Measurements from ENCODE around the gene BRPF1.
A peak's percentile ranks its signal among the peaks of the same experiment; 100 is the strongest.

BRPF1 gene

GRCh38 chr3:9739181-9739580, 7.6 kb downstream of the BRPF1 start:
- Histone ChIP-seq H3K9me3 (ENCODE audit: low read length) (no peaks in the 10 kb centered on the region), H3K9ac (ENCODE audit: low read length) (no peak overlapping the region), H3K27me3 (ENCODE audit: control insufficient read depth in 1 of 2, insufficient read depth in 2 of 2, low read length in 2 of 2) (no peaks in the 10 kb centered on the region), H3K27ac (ENCODE audit: low read depth, low read length) (no peak overlapping the region), H3K36me3 (ENCODE audit: insufficient read depth, low read length) (peaks cover 80% of the 10 kb centered on the region), H3K4me3 (ENCODE audit: low read depth in 1 of 2, low read length in 2 of 2) (no peak overlapping the region), H3K4me1 (ENCODE audit: insufficient read depth, low read length) (no peaks in the 10 kb centered on the region)

DNA sequence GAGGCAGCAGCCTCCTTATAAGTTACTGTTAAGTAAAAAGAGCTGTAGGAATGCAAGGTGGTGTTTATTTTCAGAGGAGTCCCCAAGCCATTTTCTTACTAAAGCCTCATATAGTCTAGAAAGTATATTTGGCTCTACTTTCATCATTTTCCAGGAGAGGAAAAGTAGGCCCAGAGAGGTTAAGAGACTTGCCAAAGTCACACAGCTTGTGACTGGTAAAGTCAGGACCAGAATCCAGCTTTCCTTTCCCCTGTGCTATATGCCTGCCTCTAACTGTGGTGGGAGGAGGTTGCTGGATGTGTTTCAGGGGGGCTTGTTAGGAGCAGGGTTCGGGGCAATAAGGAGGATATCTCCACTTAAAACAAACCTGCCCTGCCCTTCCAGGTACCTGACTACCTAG, 11.0 kb downstream of the BRPF1 start:
- no peaks in the 10 kb centered on the region for H3K27me3 ChIP-seq (ENCODE audit: control insufficient read depth in 1 of 2, insufficient read depth in 2 of 2, low read length in 2 of 2)
- H3K4me1 ChIP-seq (ENCODE audit: insufficient read depth, low read length) = no peaks in the 10 kb centered on the region
- H3K36me3 ChIP-seq (ENCODE audit: insufficient read depth, low read length) = peaks cover 100% of the 10 kb centered on the region
- no peaks in the 10 kb centered on the region for H3K9me3 ChIP-seq (ENCODE audit: low read length)
- H3K4me3 ChIP-seq (ENCODE audit: low read depth in 1 of 2, low read length in 2 of 2) = no peak overlapping the region
- H3K27ac ChIP-seq (ENCODE audit: low read depth, low read length) = no peak overlapping the region
- H3K9ac ChIP-seq (ENCODE audit: low read length) = no peak overlapping the region

DNA sequence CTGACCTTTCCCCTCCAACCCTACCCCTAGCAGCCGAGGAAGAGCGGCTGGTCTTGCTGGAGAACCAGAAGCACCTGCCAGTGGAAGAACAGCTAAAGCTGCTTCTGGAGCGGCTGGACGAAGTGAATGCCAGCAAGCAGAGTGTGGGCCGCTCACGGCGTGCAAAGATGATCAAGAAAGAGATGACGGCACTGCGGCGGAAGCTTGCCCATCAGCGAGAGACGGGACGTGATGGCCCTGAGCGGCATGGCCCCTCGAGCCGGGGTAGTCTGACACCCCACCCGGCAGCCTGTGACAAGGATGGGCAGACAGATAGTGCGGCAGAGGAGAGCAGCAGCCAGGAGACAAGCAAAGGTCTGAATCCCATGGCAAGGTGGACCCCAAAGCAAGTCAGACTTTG, 12.0 kb downstream of the BRPF1 start:
- Histone ChIP-seq H3K27ac (ENCODE audit: low read depth, low read length) (no peak overlapping the region), H3K9ac (ENCODE audit: low read length) (no peak overlapping the region), H3K27me3 (ENCODE audit: control insufficient read depth in 1 of 2, insufficient read depth in 2 of 2, low read length in 2 of 2) (no peaks in the 10 kb centered on the region), H3K4me3 (ENCODE audit: low read depth in 1 of 2, low read length in 2 of 2) (no peak overlapping the region), H3K9me3 (ENCODE audit: low read length) (no peaks in the 10 kb centered on the region), H3K4me1 (ENCODE audit: insufficient read depth, low read length) (peaks cover 2% of the 10 kb centered on the region), H3K36me3 (ENCODE audit: insufficient read depth, low read length) (peaks cover 95% of the 10 kb centered on the region)

- H3K36me3 ChIP-seq (ENCODE audit: insufficient read depth, low read length) = peaks cover 89% of the 10 kb centered on the region
Observed at GRCh38 chr3:9744162-9744561, 12.6 kb downstream of the BRPF1 start.

DNA sequence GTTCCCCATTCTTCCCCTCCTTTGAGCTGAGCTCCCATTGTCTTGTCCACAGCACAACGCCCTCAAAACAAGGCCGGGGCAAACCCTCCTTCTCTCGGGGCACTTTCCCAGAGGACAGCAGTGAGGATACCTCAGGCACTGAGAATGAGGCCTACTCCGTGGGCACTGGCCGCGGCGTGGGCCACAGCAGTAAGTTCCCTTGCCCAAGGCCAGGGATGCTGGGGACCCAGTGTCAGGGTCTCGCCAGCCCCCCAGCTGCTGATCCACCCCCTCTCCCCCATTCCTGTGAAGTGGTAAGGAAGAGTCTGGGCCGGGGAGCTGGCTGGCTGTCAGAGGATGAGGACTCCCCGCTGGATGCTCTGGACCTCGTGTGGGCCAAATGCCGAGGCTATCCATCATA, 14.0 kb downstream of the BRPF1 start:
- Histone ChIP-seq H3K9me3 (ENCODE audit: low read length) (no peaks in the 10 kb centered on the region), H3K4me1 (ENCODE audit: insufficient read depth, low read length) (peaks cover 14% of the 10 kb centered on the region), H3K9ac (ENCODE audit: low read length) (no peak overlapping the region), H3K4me3 (ENCODE audit: low read depth in 1 of 2, low read length in 2 of 2) (no peak overlapping the region), H3K27ac (ENCODE audit: low read depth, low read length) (no peak overlapping the region), H3K27me3 (ENCODE audit: control insufficient read depth in 1 of 2, insufficient read depth in 2 of 2, low read length in 2 of 2) (no peaks in the 10 kb centered on the region), H3K36me3 (ENCODE audit: insufficient read depth, low read length) (peaks cover 76% of the 10 kb centered on the region)

More at GRCh38 chr3:9744162-9744561, 12.6 kb downstream of the BRPF1 start:
- Histone ChIP-seq H3K4me3 (ENCODE audit: low read depth in 1 of 2, low read length in 2 of 2) (no peak overlapping the region), H3K27me3 (ENCODE audit: control insufficient read depth in 1 of 2, insufficient read depth in 2 of 2, low read length in 2 of 2) (no peaks in the 10 kb centered on the region), H3K9me3 (ENCODE audit: low read length) (no peaks in the 10 kb centered on the region), H3K9ac (ENCODE audit: low read length) (no peak overlapping the region), H3K27ac (ENCODE audit: low read depth, low read length) (no peak overlapping the region), H3K4me1 (ENCODE audit: insufficient read depth, low read length) (peaks cover 8% of the 10 kb centered on the region)

- Histone ChIP-seq H3K9me3 (ENCODE audit: low read length) (no peaks in the 10 kb centered on the region), H3K27me3 (ENCODE audit: control insufficient read depth in 1 of 2, insufficient read depth in 2 of 2, low read length in 2 of 2) (no peaks in the 10 kb centered on the region), H3K27ac (ENCODE audit: low read depth, low read length) (no peak overlapping the region), H3K4me3 (ENCODE audit: low read depth in 1 of 2, low read length in 2 of 2) (no peak overlapping the region), H3K9ac (ENCODE audit: low read length) (no peak overlapping the region), H3K4me1 (ENCODE audit: insufficient read depth, low read length) (peaks cover 22% of the 10 kb centered on the region), H3K36me3 (ENCODE audit: insufficient read depth, low read length) (peaks cover 72% of the 10 kb centered on the region)
Observed at GRCh38 chr3:9746330-9746729, 14.8 kb downstream of the BRPF1 start.

- no peaks in the 10 kb centered on the region for H3K27me3 ChIP-seq (ENCODE audit: control insufficient read depth in 1 of 2, insufficient read depth in 2 of 2, low read length in 2 of 2)
- H3K27ac ChIP-seq (ENCODE audit: low read depth, low read length) = no peak overlapping the region
- H3K4me1 ChIP-seq (ENCODE audit: insufficient read depth, low read length) = peaks cover 30% of the 10 kb centered on the region
- H3K9ac ChIP-seq (ENCODE audit: low read length) = no peak overlapping the region
- peaks cover 72% of the 10 kb centered on the region for H3K36me3 ChIP-seq (ENCODE audit: insufficient read depth, low read length)
- no peaks in the 10 kb centered on the region for H3K9me3 ChIP-seq (ENCODE audit: low read length)
- no peak overlapping the region for H3K4me3 ChIP-seq (ENCODE audit: low read depth in 1 of 2, low read length in 2 of 2)
Observed at GRCh38 chr3:9747267-9747666, 15.7 kb downstream of the BRPF1 start.

DNA sequence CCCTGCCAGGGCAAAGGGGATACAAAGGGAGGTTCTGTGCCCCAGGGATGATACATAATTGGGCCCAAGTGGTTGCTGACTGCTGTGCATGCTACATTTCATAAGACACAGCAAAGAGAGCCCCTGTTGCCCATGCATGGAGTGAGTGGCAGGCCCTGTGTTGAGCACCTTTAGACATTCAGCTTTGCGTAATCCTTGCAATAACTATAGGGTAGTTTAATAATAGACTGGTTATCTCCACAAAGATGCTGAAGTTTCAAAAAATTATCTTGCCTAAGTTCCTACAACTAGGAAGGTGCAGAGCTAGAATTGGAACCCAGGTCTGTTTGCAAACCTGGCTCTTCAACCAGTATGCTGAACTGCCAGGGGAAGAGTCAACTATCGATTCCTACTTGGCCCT, 16.5 kb downstream of the BRPF1 start:
- H3K27ac ChIP-seq (ENCODE audit: low read depth, low read length) = no peak overlapping the region
- H3K4me3 ChIP-seq (ENCODE audit: low read depth in 1 of 2, low read length in 2 of 2) = no peak overlapping the region
- H3K27me3 ChIP-seq (ENCODE audit: control insufficient read depth in 1 of 2, insufficient read depth in 2 of 2, low read length in 2 of 2) = no peaks in the 10 kb centered on the region
- peaks cover 30% of the 10 kb centered on the region for H3K4me1 ChIP-seq (ENCODE audit: insufficient read depth, low read length)
- no peaks in the 10 kb centered on the region for H3K9me3 ChIP-seq (ENCODE audit: low read length)
- H3K9ac ChIP-seq (ENCODE audit: low read length) = no peak overlapping the region
- H3K36me3 ChIP-seq (ENCODE audit: insufficient read depth, low read length) = peaks cover 72% of the 10 kb centered on the region

GRCh38 chr3:9749296-9749644, 17.7 kb downstream of the BRPF1 start:
- peaks cover 30% of the 10 kb centered on the region for H3K4me1 ChIP-seq (ENCODE audit: insufficient read depth, low read length)
- no peaks in the 10 kb centered on the region for H3K27me3 ChIP-seq (ENCODE audit: control insufficient read depth in 1 of 2, insufficient read depth in 2 of 2, low read length in 2 of 2)
- peak overlapping the region; percentile 95 for H3K27ac ChIP-seq (ENCODE audit: low read depth, low read length)
- H3K36me3 ChIP-seq (ENCODE audit: insufficient read depth, low read length) = peaks cover 67% of the 10 kb centered on the region
- H3K9me3 ChIP-seq (ENCODE audit: low read length) = no peaks in the 10 kb centered on the region
- peak overlapping the region; percentile 61 to 89 for H3K4me3 ChIP-seq (ENCODE audit: low read depth in 1 of 2, low read length in 2 of 2)
- H3K9ac ChIP-seq (ENCODE audit: low read length) = peak overlapping the region; percentile 85

GRCh38 chr3:9749645-9750555, 18.4 kb downstream of the BRPF1 start, which contains the start of gene OGG1:
TSS of gene OGG1 (plus strand) at chr3:9749952. CDS start at chr3:9750287, 335 bp downstream.
- Histone ChIP-seq H3K27ac (ENCODE audit: low read depth, low read length) (peak within 1 kb of the TSS; percentile 95), H3K9ac (ENCODE audit: low read length) (peak within 1 kb of the TSS; percentile 85), H3K36me3 (ENCODE audit: insufficient read depth, low read length) (peaks cover 67% of the 10 kb centered on the region), H3K9me3 (ENCODE audit: low read length) (no peaks in the 10 kb centered on the region), H3K27me3 (ENCODE audit: control insufficient read depth in 1 of 2, insufficient read depth in 2 of 2, low read length in 2 of 2) (no peaks in the 10 kb centered on the region), H3K4me1 (ENCODE audit: insufficient read depth, low read length) (peaks cover 36% of the 10 kb centered on the region), H3K4me3 (ENCODE audit: low read depth in 1 of 2, low read length in 2 of 2) (peak within 1 kb of the TSS; percentile 61 to 89)

DNA sequence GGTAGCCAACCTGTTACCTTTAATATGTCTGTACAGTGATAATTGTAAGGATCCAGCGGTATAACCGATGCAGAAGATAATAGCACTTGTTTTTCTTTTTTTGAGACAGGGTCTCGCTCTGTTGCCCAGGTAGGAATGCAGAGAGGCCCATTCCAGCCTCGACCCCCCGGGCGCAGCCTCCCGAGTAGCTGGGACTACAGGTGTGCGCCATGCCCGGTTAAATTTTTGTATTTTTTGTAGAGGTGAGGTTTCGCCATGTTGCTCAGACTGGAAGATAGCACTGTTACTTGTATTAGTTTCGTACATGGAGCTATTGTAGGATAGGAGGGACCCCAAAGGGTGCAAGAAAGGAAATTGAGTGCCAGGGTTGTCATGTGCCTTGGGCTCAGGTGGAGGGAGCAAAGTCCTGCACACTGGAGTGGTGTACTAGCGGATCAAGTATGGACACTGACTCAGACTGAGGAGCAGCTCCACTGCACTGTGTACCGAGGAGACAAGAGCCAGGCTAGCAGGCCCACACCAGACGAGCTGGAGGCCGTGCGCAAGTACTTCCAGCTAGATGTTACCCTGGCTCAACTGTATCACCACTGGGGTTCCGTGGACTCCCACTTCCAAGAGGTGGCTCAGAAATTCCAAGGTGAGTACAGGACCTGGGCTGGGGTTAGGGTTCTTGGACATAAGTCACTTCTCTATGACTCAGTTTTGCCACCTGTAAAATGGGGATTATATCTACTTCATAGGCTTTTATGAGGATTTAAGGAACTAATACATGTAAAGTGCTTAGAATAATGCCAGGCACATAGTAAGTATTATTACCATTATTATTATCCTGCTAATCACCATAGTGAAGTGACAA, 19.2 kb downstream of the BRPF1 start:
- Histone ChIP-seq H3K36me3 (ENCODE audit: insufficient read depth, low read length) (peaks cover 61% of the 10 kb centered on the region), H3K9me3 (ENCODE audit: low read length) (no peaks in the 10 kb centered on the region), H3K27me3 (ENCODE audit: control insufficient read depth in 1 of 2, insufficient read depth in 2 of 2, low read length in 2 of 2) (no peaks in the 10 kb centered on the region), H3K27ac (ENCODE audit: low read depth, low read length) (peak overlapping the region; percentile 95), H3K4me1 (ENCODE audit: insufficient read depth, low read length) (peaks cover 39% of the 10 kb centered on the region), H3K4me3 (ENCODE audit: low read depth in 1 of 2, low read length in 2 of 2) (peak overlapping the region; percentile 60 to 89), H3K9ac (ENCODE audit: low read length) (peak overlapping the region; percentile 69)
